Breast epithelium (tissue), 4 donors: ENCODE results near the gene CYP27C1. TPM values are rescaled to one million over a fixed set of nuclear protein-coding genes. Genes with fewer than 3 reads are reported as not detected.

Experiments used
- DNase-seq, 2 donors: peaks; one replicate each; pipeline ENCODE4 v3.0.0-alpha.2; 2019; ENCODE audit warnings: low spot score in 2 of 2
- H3K27ac ChIP-seq, 2 donors: fragments of 200-600 bp; sonication (generic) in 1 of 2; one replicate each; pipeline ENCODE4 v1.5.1; 2016 to 2019; ENCODE audit warnings: mild to moderate bottlenecking in 1 of 2
- H3K27me3 ChIP-seq, 2 donors: fragments of 200-600 bp; sonication (generic) in 1 of 2; one replicate each; pipeline versions ENCODE4 v1.5.1 to v1.6.0; 2017 to 2019; ENCODE audit warnings: control low read depth in 1 of 2, mild to moderate bottlenecking in 1 of 2
- H3K36me3 ChIP-seq: fragments of 200-600 bp; one replicate; pipeline ENCODE4 v1.5.1; 2019
- H3K4me1 ChIP-seq, 2 donors: fragments of 200-600 bp; sonication (generic); one replicate each; pipeline ENCODE4 v1.5.1; 2016 to 2019; ENCODE audit warnings: control low read depth in 1 of 2
- H3K4me3 ChIP-seq, 3 donors: fragments of 200-600 bp; sonication (generic); 1 replicate in 2 of 3; 2 replicates in 1 of 3; pipeline ENCODE4 v1.5.1; 2016 to 2019; ENCODE audit warnings: mild to moderate bottlenecking in 3 of 3, moderate library complexity in 2 of 3
- H3K9me3 ChIP-seq, 2 donors: fragments of 200-600 bp; sonication (generic) in 1 of 2; one replicate each; pipeline ENCODE4 v1.5.1; 2016 to 2019; ENCODE audit warnings: control low read depth in 1 of 2
- CTCF ChIP-seq, 3 donors: fragments of 450-650 bp; IDR thresholded peaks; one replicate each; pipeline ENCODE4 v1.5.1; 2016 to 2017; ENCODE audit warnings: antibody characterized with exemption in 3 of 3, mild to moderate bottlenecking in 3 of 3, moderate library complexity in 3 of 3
- POLR2A ChIP-seq: fragments of 450-650 bp; IDR thresholded peaks from one replicate; pipeline ENCODE4 v1.6.1; 2016; ENCODE audit warnings: antibody characterized with exemption, mild to moderate bottlenecking, moderate library complexity
- intact Hi-C: fragments of 100-400 bp; cut with DNase I; formaldehyde crosslinking; loops from one replicate; pipeline ENCODE4 v1.15.1; 2023; ENCODE audit warnings: low total_unique reads
- total RNA-seq, 3 donors: library from RNA; depleted of rRNA; stranded (reverse); fragments of >200 nt; gene quantifications; one replicate each; pipeline ENCODE4 v1.1.0, GENCODE V29; 2016

CYP27C1 gene
- total RNA-seq, 3 donors from 2014 or later: 0.29 to 0.48 (median 0.33) TPM

- no peaks in the 10 kb centered on the region for H3K27me3 ChIP-seq
- TF ChIP-seq POLR2A (no peak), CTCF (IDR thresholded peaks at IDR 0.05) (no peak)
- no peaks in the 10 kb centered on the region for H3K36me3 ChIP-seq
- no peak for DNase-seq
- intact Hi-C loops: no loop called here
- H3K9me3 ChIP-seq: peaks cover 0 to 3% of the 10 kb centered on the region in 2 donors
- no peaks in the 10 kb centered on the region for H3K4me1 ChIP-seq
- H3K27ac ChIP-seq: no peak overlapping the region
- no peak overlapping the region for H3K4me3 ChIP-seq
Observed at GRCh38 chr2:127134235-127134634, 85.9 kb downstream of the CYP27C1 start.

Other genes with a start within 250 kb of the CYP27C1 start
- gene BIN1, start 113.1 kb downstream of the CYP27C1 start, total RNA-seq: 10 to 100 TPM; 30.1 to 74.4 (median 59.3) TPM
- gene ERCC3, start 73.8 kb upstream of the CYP27C1 start, total RNA-seq: 10 to 100 TPM; 37.3 to 55.2 (median 41.0) TPM
- 10 to 100 TPM; 55.7 to 62.2 (median 58.4) TPM for gene MAP3K2, start 167.7 kb upstream of the CYP27C1 start, total RNA-seq
- gene PROC, start 198.1 kb upstream of the CYP27C1 start, total RNA-seq: not detected